Measurements from ENCODE around the gene HNRNPUL2. TPM values are rescaled to one million over a fixed set of nuclear protein-coding genes. Genes with fewer than 3 reads are reported as not detected.

Gene HNRNPUL2
- total and polyA plus RNA-seq, 9 of the 15 experiments (the other 6 are each of a cell fraction or from before 2014, with no cell fraction given) = 0.89 to 44.3 (median 15.2) TPM

GRCh38 chr11:62671608-62672389 lies 55.5 kb downstream of the HNRNPUL2 start, which contains the start of the genes LBHD1 and UQCC3 (continued):
- TF ChIP-seq ARID3B (CRISPR knock-in tag; IDR thresholded peaks at IDR 0.05; ENCODE audit: borderline replicate concordance) = peak; percentile 19; the same call in 1 of the 2 replicates
- no peak for TF ChIP-seq SMARCA4 (IDR thresholded peaks at IDR 0.05)
- TF ChIP-seq HINFP (tag; conservative IDR thresholded peaks at IDR 0.05; ENCODE audit: low read depth) = 0 out of 2 replicates have a peak, but pooled peaks have one; percentile 42
- TF ChIP-seq KLF6 (CRISPR knock-in tag; IDR thresholded peaks at IDR 0.05; ENCODE audit: borderline replicate concordance) = no peak
- TF ChIP-seq XRCC3 (IDR thresholded peaks at IDR 0.05) = no peak
- TF ChIP-seq HLTF (IDR thresholded peaks at IDR 0.05) = no peak
- TF ChIP-seq IFI16 (CRISPR knock-in tag; IDR thresholded peaks at IDR 0.05) = no peak
- 0 out of 2 replicates have a peak, but pooled peaks have one; percentile 70 for TF ChIP-seq THAP7 (CRISPR knock-in tag; IDR thresholded peaks at IDR 0.05)
- TF ChIP-seq HEY1 (CRISPR knock-in tag; IDR thresholded peaks at IDR 0.05; ENCODE audit: borderline replicate concordance) = no peak
- no peak for TF ChIP-seq ZNF408 (CRISPR knock-in tag; IDR thresholded peaks at IDR 0.05; ENCODE audit: low read depth)
- TF ChIP-seq RB1 (IDR thresholded peaks at IDR 0.05; ENCODE audit: low read depth) = peak; percentile 58; the same call in 1 of the 2 replicates
- no peak for TF ChIP-seq ZNF280A (IDR thresholded peaks at IDR 0.05; ENCODE audit: low read depth, partially characterized antibody)
- TF ChIP-seq SREBF1 (IDR thresholded peaks at IDR 0.05; ENCODE audit: borderline replicate concordance, low read depth, low read length) = no peak
- TF ChIP-seq ZBTB17 (CRISPR knock-in tag; IDR thresholded peaks at IDR 0.05) = no peak
- TF ChIP-seq ZNF239 (CRISPR knock-in tag; IDR thresholded peaks at IDR 0.05) = no peak
- TF ChIP-seq CBFA2T3 (IDR thresholded peaks at IDR 0.05) = no peak
- TF ChIP-seq RREB1 (CRISPR knock-in tag; IDR thresholded peaks at IDR 0.05) = no peak
